GM21360 (cell line): ENCODE data around the gene COL1A1.

Experiments used
- ATAC-seq: cut with Tn5 transposase; IDR thresholded peaks from one replicate; pipeline ENCODE4 v1.9.1; 2021; ENCODE audit warnings: mild to moderate bottlenecking, moderate library complexity; ENCODE audit not compliant: unreplicated experiment

The COL1A1 gene

GRCh38 chr17:50200457-50201275, 765 bp downstream of the COL1A1 start:
- ATAC-seq: peak; percentile 68

- peak; percentile 35 for ATAC-seq
These were observed 1.5 kb downstream of the COL1A1 start for GRCh38 chr17:50199803-50200456.

- no peak for ATAC-seq
These were observed 2.1 kb downstream of the COL1A1 start for GRCh38 chr17:50199211-50199802.

GRCh38 chr17:50198026-50198669, 3.3 kb downstream of the COL1A1 start:
- ATAC-seq: no peak

- no peak for ATAC-seq
These were observed 4.6 kb downstream of the COL1A1 start for GRCh38 chr17:50196826-50197225.

- no peak for ATAC-seq
These were observed 5.4 kb downstream of the COL1A1 start for GRCh38 chr17:50196036-50196435.

- no peak for ATAC-seq
These were observed 6.2 kb downstream of the COL1A1 start for GRCh38 chr17:50194934-50195865.

- ATAC-seq: no peak
These were observed 7.1 kb downstream of the COL1A1 start for GRCh38 chr17:50194140-50194933.

GRCh38 chr17:50192618-50193291, 8.7 kb downstream of the COL1A1 start:
- no peak for ATAC-seq

- no peak for ATAC-seq
These were observed 9.2 kb downstream of the COL1A1 start for GRCh38 chr17:50192144-50192617.

GRCh38 chr17:50191359-50192143, 9.9 kb downstream of the COL1A1 start:
- no peak for ATAC-seq

- ATAC-seq: no peak
These were observed 10.7 kb downstream of the COL1A1 start for GRCh38 chr17:50190603-50191358.

GRCh38 chr17:50190293-50190602, 11.2 kb downstream of the COL1A1 start:
- ATAC-seq: no peak

GRCh38 chr17:50189550-50190292, 11.7 kb downstream of the COL1A1 start:
- ATAC-seq: no peak

- ATAC-seq: no peak
These were observed 12.4 kb downstream of the COL1A1 start for GRCh38 chr17:50188921-50189549.

GRCh38 chr17:50188531-50188920, 12.9 kb downstream of the COL1A1 start:
- no peak for ATAC-seq
